ENCODE measurements around the gene TSPAN3. TPM values are rescaled to one million over a fixed set of nuclear protein-coding genes. Genes with fewer than 3 reads are reported as not detected.
A peak's percentile ranks its signal among the peaks of the same experiment; 100 is the strongest.

The TSPAN3 gene
- total and polyA plus RNA-seq, 2 donors (not counting 1 experiment from before 2014, with no cell fraction given): 109 to 130 TPM

GRCh38 chr15:77059786-77060361 lies 11.0 kb downstream of the TSPAN3 start:
- no CpG with 5 or more reads among the region's 2 CpGs for WGBS (ENCODE audit: insufficient coverage)
- ChIA-PET POLR2A (no interaction called here), CTCF (interaction anchor here (1.4 to 3.1 kb wide), 6 partner anchors 9 to 484 kb away, joined by 3 to 9 read pairs (median 7); no protein-coding TSS in a partner anchor)
- Histone ChIP-seq H3K4me2 (replicated peaks; ENCODE audit: low read depth, low read length, poor library complexity, severe bottlenecking) (peak overlapping the region; percentile 51), H4K20me1 (ENCODE audit: control insufficient read depth, insufficient read depth, low read length, poor library complexity, severe bottlenecking) (peaks cover 72% of the 10 kb centered on the region), H3K4me3 (ENCODE audit: control extremely low read depth in 1 of 5, extremely low read depth in 1 of 5, insufficient read depth in 1 of 5, low read depth in 2 of 5, low read length in 4 of 5) (peak overlapping the region in 3 of 5 experiments; percentile 2 to 9 (median 6)), H3K27me3 (replicated peaks in 1 of 4; ENCODE audit: control extremely low read depth in 1 of 4, control insufficient read depth in 3 of 4, insufficient read depth in 4 of 4, low read length in 3 of 4) (no peaks in the 10 kb centered on the region), H3K9ac (ENCODE audit: low read length) (peak overlapping the region; percentile 37), H3K36me3 (replicated peaks in 1 of 2; ENCODE audit: control extremely low read depth in 1 of 2, control insufficient read depth in 1 of 2, extremely low read depth in 1 of 2, insufficient read depth in 2 of 2, low read length in 1 of 2) (peaks cover 0 to 37% of the 10 kb centered on the region in 2 experiments), H3K79me2 (ENCODE audit: control insufficient read depth, insufficient read depth, low read length) (peaks cover 100% of the 10 kb centered on the region), H3K27ac (ENCODE audit: low read length in 2 of 2) (peak overlapping the region; percentile 11 to 48), H2AFZ (ENCODE audit: insufficient read depth, low read depth, low read length, poor library complexity, severe bottlenecking) (no peak overlapping the region), H3K4me1 (ENCODE audit: control insufficient read depth in 2 of 2, insufficient read depth in 2 of 2, low read length in 2 of 2) (peaks cover 67 to 80% of the 10 kb centered on the region in 2 donors), H3K9me3 (ENCODE audit: control extremely low read depth in 1 of 3, control insufficient read depth in 2 of 3, insufficient read depth in 1 of 3, low read length in 2 of 3) (no peaks in the 10 kb centered on the region)
- H3K4me3 Mint-ChIP-seq: peak overlapping the region; percentile 55
- peak overlapping the region; percentile 44 for H3K27ac Mint-ChIP-seq
- DNase-seq: peak; percentile 27
- H3K4me1 Mint-ChIP-seq: peaks cover 85% of the 10 kb centered on the region
- TF ChIP-seq EZH2 (IDR thresholded peaks at IDR 0.05; ENCODE audit: borderline replicate concordance, insufficient read depth, low read depth, low read length, poor library complexity, severe bottlenecking) (no peak), CTCF (IDR thresholded peaks at IDR 0.05) (no peak)
- ATAC-seq (ENCODE audit: low read depth): peak; percentile 39
- no peaks in the 10 kb centered on the region for H3K9me3 Mint-ChIP-seq (ENCODE audit: insufficient read depth)
- no peaks in the 10 kb centered on the region for H3K27me3 Mint-ChIP-seq
- intact Hi-C loops (cut with micrococcal nuclease): no loop called here

- H3K4me1 Mint-ChIP-seq: peaks cover 81% of the 10 kb centered on the region
Observed at GRCh38 chr15:77058468-77058867, 12.4 kb downstream of the TSPAN3 start.

More at GRCh38 chr15:77058468-77058867, 12.4 kb downstream of the TSPAN3 start:
- Histone ChIP-seq H3K27ac (ENCODE audit: low read length in 2 of 2) (peak overlapping the region in 1 of 2 donors; percentile 21), H2AFZ (ENCODE audit: insufficient read depth, low read depth, low read length, poor library complexity, severe bottlenecking) (no peak overlapping the region), H3K27me3 (replicated peaks in 1 of 4; ENCODE audit: control extremely low read depth in 1 of 4, control insufficient read depth in 3 of 4, insufficient read depth in 4 of 4, low read length in 3 of 4) (no peaks in the 10 kb centered on the region), H3K4me1 (ENCODE audit: control insufficient read depth in 2 of 2, insufficient read depth in 2 of 2, low read length in 2 of 2) (peaks cover 60 to 68% of the 10 kb centered on the region in 2 donors), H3K4me3 (ENCODE audit: control extremely low read depth in 1 of 5, extremely low read depth in 1 of 5, insufficient read depth in 1 of 5, low read depth in 2 of 5, low read length in 4 of 5) (no peak overlapping the region), H3K9me3 (ENCODE audit: control extremely low read depth in 1 of 3, control insufficient read depth in 2 of 3, insufficient read depth in 1 of 3, low read length in 2 of 3) (no peaks in the 10 kb centered on the region), H3K79me2 (ENCODE audit: control insufficient read depth, insufficient read depth, low read length) (peaks cover 100% of the 10 kb centered on the region), H3K36me3 (replicated peaks in 1 of 2; ENCODE audit: control extremely low read depth in 1 of 2, control insufficient read depth in 1 of 2, extremely low read depth in 1 of 2, insufficient read depth in 2 of 2, low read length in 1 of 2) (peaks cover 0 to 42% of the 10 kb centered on the region in 2 experiments), H3K4me2 (replicated peaks; ENCODE audit: low read depth, low read length, poor library complexity, severe bottlenecking) (no peak overlapping the region), H4K20me1 (ENCODE audit: control insufficient read depth, insufficient read depth, low read length, poor library complexity, severe bottlenecking) (peaks cover 77% of the 10 kb centered on the region), H3K9ac (ENCODE audit: low read length) (no peak overlapping the region)
- DNase-seq (no peak), ATAC-seq (ENCODE audit: low read depth) (no peak)
- Mint-ChIP-seq H3K4me3 (no peak overlapping the region), H3K9me3 (ENCODE audit: insufficient read depth) (no peaks in the 10 kb centered on the region), H3K27ac (no peak overlapping the region), H3K27me3 (no peaks in the 10 kb centered on the region)
- WGBS (ENCODE audit: insufficient coverage): 100% methylated on average over 2 of the region's 4 CpGs
- no peak for TF ChIP-seq CTCF (IDR thresholded peaks at IDR 0.05)
- TF ChIP-seq EZH2 (IDR thresholded peaks at IDR 0.05; ENCODE audit: borderline replicate concordance, insufficient read depth, low read depth, low read length, poor library complexity, severe bottlenecking): no peak
- POLR2A ChIA-PET: no interaction called here
- CTCF ChIA-PET: interaction anchor here (1.0 to 3.1 kb wide), 5 partner anchors 8 to 485 kb away, joined by 3 to 8 read pairs (median 4); no protein-coding TSS in a partner anchor
- intact Hi-C loops (cut with micrococcal nuclease): no loop called here

Data from B cell (primary cell).